ENCODE data around the gene SUGCT. TPM values are rescaled to one million over a fixed set of nuclear protein-coding genes. Genes with fewer than 3 reads are reported as not detected.

SUGCT gene
- total RNA-seq, 2 experiments from 2014 or later = not detected

GRCh38 chr7:40859076-40859475 is 724.3 kb downstream of the SUGCT start:
- ChIA-PET CTCF (no interaction called here), POLR2A (no interaction called here)
- no peak overlapping the region for H3K4me3 Mint-ChIP-seq
- H3K27me3 Mint-ChIP-seq = no peaks in the 10 kb centered on the region
- no peak for DNase-seq
- no peak overlapping the region for H3K27ac Mint-ChIP-seq
- peaks cover 4% of the 10 kb centered on the region for H3K9me3 Mint-ChIP-seq
- no peaks in the 10 kb centered on the region for H3K36me3 Mint-ChIP-seq (ENCODE audit: low read depth)
- no peaks in the 10 kb centered on the region for H3K4me1 Mint-ChIP-seq

GRCh38 chr7:40859965-40860543 is 725.2 kb downstream of the SUGCT start:
- DNase-seq = no peak
- ChIA-PET POLR2A (no interaction called here), CTCF (no interaction called here)
- no peaks in the 10 kb centered on the region for H3K36me3 Mint-ChIP-seq (ENCODE audit: low read depth)
- no peaks in the 10 kb centered on the region for H3K27me3 Mint-ChIP-seq
- H3K27ac Mint-ChIP-seq = no peak overlapping the region
- no peaks in the 10 kb centered on the region for H3K4me1 Mint-ChIP-seq
- peaks cover 10% of the 10 kb centered on the region for H3K9me3 Mint-ChIP-seq
- no peak overlapping the region for H3K4me3 Mint-ChIP-seq

GRCh38 chr7:40865441-40866233 is 730.8 kb downstream of the SUGCT start:
- Mint-ChIP-seq H3K36me3 (ENCODE audit: low read depth) (no peaks in the 10 kb centered on the region), H3K27ac (no peak overlapping the region), H3K9me3 (peaks cover 20% of the 10 kb centered on the region), H3K4me3 (no peak overlapping the region), H3K4me1 (no peaks in the 10 kb centered on the region), H3K27me3 (no peaks in the 10 kb centered on the region)
- CTCF ChIA-PET = no interaction called here
- DNase-seq = no peak
- POLR2A ChIA-PET = no interaction called here

GRCh38 chr7:40866601-40867000 is 731.8 kb downstream of the SUGCT start:
- no peak overlapping the region for H3K27ac Mint-ChIP-seq
- CTCF ChIA-PET = no interaction called here

GRCh38 chr7:40870108-40870507 is 735.3 kb downstream of the SUGCT start:
- H3K4me1 Mint-ChIP-seq = no peaks in the 10 kb centered on the region
- H3K27ac Mint-ChIP-seq = no peak overlapping the region
- ChIA-PET POLR2A (no interaction called here), CTCF (no interaction called here)
- no peak overlapping the region for H3K4me3 Mint-ChIP-seq
- no peaks in the 10 kb centered on the region for H3K27me3 Mint-ChIP-seq
- H3K36me3 Mint-ChIP-seq (ENCODE audit: low read depth) = no peaks in the 10 kb centered on the region
- DNase-seq = no peak
- peaks cover 20% of the 10 kb centered on the region for H3K9me3 Mint-ChIP-seq

More at GRCh38 chr7:40866601-40867000, 731.8 kb downstream of the SUGCT start:
- Mint-ChIP-seq H3K9me3 (peaks cover 24% of the 10 kb centered on the region), H3K4me3 (no peak overlapping the region), H3K36me3 (ENCODE audit: low read depth) (no peaks in the 10 kb centered on the region), H3K4me1 (no peaks in the 10 kb centered on the region), H3K27me3 (no peaks in the 10 kb centered on the region)
- POLR2A ChIA-PET = no interaction called here
- no peak for DNase-seq

GRCh38 chr7:40873248-40873647 is 738.4 kb downstream of the SUGCT start:
- ChIA-PET CTCF (no interaction called here), POLR2A (no interaction called here)
- Mint-ChIP-seq H3K27me3 (no peaks in the 10 kb centered on the region), H3K9me3 (peaks cover 9% of the 10 kb centered on the region), H3K27ac (no peak overlapping the region), H3K36me3 (ENCODE audit: low read depth) (no peaks in the 10 kb centered on the region), H3K4me1 (no peaks in the 10 kb centered on the region), H3K4me3 (no peak overlapping the region)
- DNase-seq = no peak

- Mint-ChIP-seq H3K9me3 (peaks cover 11% of the 10 kb centered on the region), H3K27me3 (no peaks in the 10 kb centered on the region), H3K4me1 (no peaks in the 10 kb centered on the region), H3K4me3 (no peak overlapping the region), H3K27ac (no peak overlapping the region), H3K36me3 (ENCODE audit: low read depth) (no peaks in the 10 kb centered on the region)
- DNase-seq = no peak
- ChIA-PET CTCF (no interaction called here), POLR2A (no interaction called here)
Observed at GRCh38 chr7:40874756-40875155, 740.0 kb downstream of the SUGCT start.

GRCh38 chr7:40876601-40877000 is 741.8 kb downstream of the SUGCT start:
- DNase-seq = no peak
- Mint-ChIP-seq H3K4me3 (no peak overlapping the region), H3K27me3 (no peaks in the 10 kb centered on the region), H3K4me1 (no peaks in the 10 kb centered on the region), H3K36me3 (ENCODE audit: low read depth) (no peaks in the 10 kb centered on the region), H3K9me3 (peaks cover 6% of the 10 kb centered on the region), H3K27ac (no peak overlapping the region)
- ChIA-PET POLR2A (no interaction called here), CTCF (no interaction called here)

- Mint-ChIP-seq H3K27me3 (no peaks in the 10 kb centered on the region), H3K4me3 (no peak overlapping the region), H3K4me1 (no peaks in the 10 kb centered on the region), H3K9me3 (peaks cover 3% of the 10 kb centered on the region), H3K27ac (no peak overlapping the region), H3K36me3 (ENCODE audit: low read depth) (no peaks in the 10 kb centered on the region)
- ChIA-PET CTCF (no interaction called here), POLR2A (no interaction called here)
- no peak for DNase-seq
Observed at GRCh38 chr7:40879941-40880543, 745.2 kb downstream of the SUGCT start.

- Mint-ChIP-seq H3K27me3 (no peaks in the 10 kb centered on the region), H3K4me1 (no peaks in the 10 kb centered on the region), H3K4me3 (no peak overlapping the region), H3K36me3 (ENCODE audit: low read depth) (no peaks in the 10 kb centered on the region), H3K27ac (no peak overlapping the region), H3K9me3 (peaks cover 5% of the 10 kb centered on the region)
- CTCF ChIA-PET = no interaction called here
- DNase-seq = no peak
- POLR2A ChIA-PET = no interaction called here
Observed at GRCh38 chr7:40880581-40880980, 745.8 kb downstream of the SUGCT start.

- POLR2A ChIA-PET = no interaction called here
- DNase-seq = no peak
- CTCF ChIA-PET = no interaction called here
- Mint-ChIP-seq H3K4me3 (no peak overlapping the region), H3K27me3 (no peaks in the 10 kb centered on the region), H3K27ac (no peak overlapping the region), H3K9me3 (peaks cover 9% of the 10 kb centered on the region), H3K4me1 (no peaks in the 10 kb centered on the region), H3K36me3 (ENCODE audit: low read depth) (no peaks in the 10 kb centered on the region)
Observed at GRCh38 chr7:40881405-40881926, 746.7 kb downstream of the SUGCT start.

GRCh38 chr7:40882071-40882658 is 747.4 kb downstream of the SUGCT start:
- no peaks in the 10 kb centered on the region for H3K4me1 Mint-ChIP-seq
- H3K27ac Mint-ChIP-seq = no peak overlapping the region
- peaks cover 9% of the 10 kb centered on the region for H3K9me3 Mint-ChIP-seq
- no peak overlapping the region for H3K4me3 Mint-ChIP-seq
- DNase-seq = no peak
- no peaks in the 10 kb centered on the region for H3K27me3 Mint-ChIP-seq
- ChIA-PET CTCF (no interaction called here), POLR2A (no interaction called here)
- no peaks in the 10 kb centered on the region for H3K36me3 Mint-ChIP-seq (ENCODE audit: low read depth)

GRCh38 chr7:40883826-40884225 is 749.0 kb downstream of the SUGCT start:
- Mint-ChIP-seq H3K36me3 (ENCODE audit: low read depth) (no peaks in the 10 kb centered on the region), H3K4me3 (no peak overlapping the region), H3K27ac (no peak overlapping the region), H3K4me1 (no peaks in the 10 kb centered on the region), H3K9me3 (peaks cover 13% of the 10 kb centered on the region), H3K27me3 (no peaks in the 10 kb centered on the region)
- DNase-seq = no peak
- POLR2A ChIA-PET = no interaction called here
- CTCF ChIA-PET = no interaction called here

All from activated CD4-positive, alpha-beta memory T cell treated with anti-CD3 and anti-CD28 coated beads, Interleukin-2, amount 10 ng/mL, durations not matched to agents 7 days and 5 days (primary cell).